GM12878 (cell line): Measurements from ENCODE around the gene STKLD1. TPM values are rescaled to one million over a fixed set of nuclear protein-coding genes. Genes with fewer than 3 reads are reported as not detected.

Experiments
- E2F8 ChIP-seq: fragments of 450-650 bp; IDR thresholded peaks from 2 replicates; pipeline ENCODE4 v1.6.1; 2018; ENCODE audit warnings: mild to moderate bottlenecking, low read depth, moderate library complexity; ENCODE audit not compliant: partially characterized antibody
- JUND ChIP-seq: IDR thresholded peaks from 2 replicates; pipeline ENCODE4 v1.6.1; 2012; ENCODE audit warnings: low read depth, mild to moderate bottlenecking, low read length, improper control_type of control experiment, moderate library complexity
- RFX5 ChIP-seq: IDR thresholded peaks from 2 replicates; pipeline ENCODE4 v1.6.1; 2011; ENCODE audit warnings: low read depth, low read length, improper control_type of control experiment
- polyA plus RNA-seq, 11 experiments: library from polyadenylated mRNA; depleted of rRNA in 4 of 11; unstranded in 6 of 11; stranded (reverse) in 5 of 11; fragments of >200 nt; fragmentation: Nextera tagmentation in 4 of 11; fragmentation: Illumina TruSeq in 1 of 11; extraction: Ambion mirVana in 4 of 11; extraction: Trizol in 1 of 11; gene quantifications; 1 replicate in 1 of 11; 2 replicates in 10 of 11; pipeline versions ENCODE4 v1.2.1 to v1.2.3, GENCODE V29; 2011 to 2016; ENCODE audit warnings: inconsistent platforms in 2 of 11, missing spikeins in 2 of 11, low read depth in 1 of 11
- total RNA-seq, 4 experiments: library from RNA; depleted of rRNA in 3 of 4; stranded (reverse); fragments of >200 nt in 3 of 4; fragmentation: Illumina TruSeq in 1 of 4; extraction: Trizol in 1 of 4; gene quantifications; 2 replicates each; pipeline versions ENCODE4 v1.2.1 to v1.2.3, GENCODE V29; 2013 to 2021
- TF ChIP-seq, protein P1 (sequence below): IDR thresholded peaks from 2 replicates; pipeline ENCODE4 v1.6.1; 2012; ENCODE audit warnings: improper control_type of control experiment, low read depth, low read length; ENCODE audit not compliant: insufficient replicate concordance

Gene STKLD1
- total and polyA plus RNA-seq, 10 of the 15 experiments (the other 5 are each of a cell fraction or from before 2014, with no cell fraction given), result 0.07 to 0.40 (median 0.29) TPM; not detected in 4

DNA sequence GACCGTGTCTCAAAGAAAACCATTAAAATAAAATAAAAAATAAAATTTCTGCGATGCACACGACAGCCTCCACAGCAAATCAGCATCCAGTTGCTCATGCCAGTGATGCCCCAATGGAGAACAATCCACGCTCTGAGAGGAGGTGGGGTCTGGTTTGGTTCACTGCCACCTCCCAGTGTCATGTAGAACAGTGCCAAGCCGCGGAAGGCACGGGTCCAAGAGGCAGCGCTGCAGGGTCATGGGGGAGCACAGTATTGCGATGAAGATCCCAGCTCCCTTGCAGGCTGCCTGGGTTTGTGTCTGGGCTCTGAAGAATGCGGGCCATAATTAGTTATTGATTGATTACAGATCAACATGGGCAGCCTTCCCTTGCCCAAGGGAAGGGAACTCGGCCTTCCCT, 77.5 kb downstream of the STKLD1 start (continued):
- no peak for TF ChIP-seq E2F8
- no peak for TF ChIP-seq RFX5
- TF ChIP-seq, protein P1, sequence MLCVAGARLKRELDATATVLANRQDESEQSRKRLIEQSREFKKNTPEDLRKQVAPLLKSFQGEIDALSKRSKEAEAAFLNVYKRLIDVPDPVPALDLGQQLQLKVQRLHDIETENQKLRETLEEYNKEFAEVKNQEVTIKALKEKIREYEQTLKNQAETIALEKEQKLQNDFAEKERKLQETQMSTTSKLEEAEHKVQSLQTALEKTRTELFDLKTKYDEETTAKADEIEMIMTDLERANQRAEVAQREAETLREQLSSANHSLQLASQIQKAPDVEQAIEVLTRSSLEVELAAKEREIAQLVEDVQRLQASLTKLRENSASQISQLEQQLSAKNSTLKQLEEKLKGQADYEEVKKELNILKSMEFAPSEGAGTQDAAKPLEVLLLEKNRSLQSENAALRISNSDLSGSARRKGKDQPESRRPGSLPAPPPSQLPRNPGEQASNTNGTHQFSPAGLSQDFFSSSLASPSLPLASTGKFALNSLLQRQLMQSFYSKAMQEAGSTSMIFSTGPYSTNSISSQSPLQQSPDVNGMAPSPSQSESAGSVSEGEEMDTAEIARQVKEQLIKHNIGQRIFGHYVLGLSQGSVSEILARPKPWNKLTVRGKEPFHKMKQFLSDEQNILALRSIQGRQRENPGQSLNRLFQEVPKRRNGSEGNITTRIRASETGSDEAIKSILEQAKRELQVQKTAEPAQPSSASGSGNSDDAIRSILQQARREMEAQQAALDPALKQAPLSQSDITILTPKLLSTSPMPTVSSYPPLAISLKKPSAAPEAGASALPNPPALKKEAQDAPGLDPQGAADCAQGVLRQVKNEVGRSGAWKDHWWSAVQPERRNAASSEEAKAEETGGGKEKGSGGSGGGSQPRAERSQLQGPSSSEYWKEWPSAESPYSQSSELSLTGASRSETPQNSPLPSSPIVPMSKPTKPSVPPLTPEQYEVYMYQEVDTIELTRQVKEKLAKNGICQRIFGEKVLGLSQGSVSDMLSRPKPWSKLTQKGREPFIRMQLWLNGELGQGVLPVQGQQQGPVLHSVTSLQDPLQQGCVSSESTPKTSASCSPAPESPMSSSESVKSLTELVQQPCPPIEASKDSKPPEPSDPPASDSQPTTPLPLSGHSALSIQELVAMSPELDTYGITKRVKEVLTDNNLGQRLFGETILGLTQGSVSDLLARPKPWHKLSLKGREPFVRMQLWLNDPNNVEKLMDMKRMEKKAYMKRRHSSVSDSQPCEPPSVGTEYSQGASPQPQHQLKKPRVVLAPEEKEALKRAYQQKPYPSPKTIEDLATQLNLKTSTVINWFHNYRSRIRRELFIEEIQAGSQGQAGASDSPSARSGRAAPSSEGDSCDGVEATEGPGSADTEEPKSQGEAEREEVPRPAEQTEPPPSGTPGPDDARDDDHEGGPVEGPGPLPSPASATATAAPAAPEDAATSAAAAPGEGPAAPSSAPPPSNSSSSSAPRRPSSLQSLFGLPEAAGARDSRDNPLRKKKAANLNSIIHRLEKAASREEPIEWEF, result no peak
- no peak for TF ChIP-seq JUND
